DOHH2 (cell line): ENCODE measurements around the gene MRGPRF.

Experiments
- H3F3A ChIP-seq: fragments of 200-600 bp; sonication (generic), shearing (Covaris generic); 2 replicates; pipeline ENCODE4 v1.6.0; 2016; ENCODE audit warnings: antibody characterized with exemption, mild to moderate bottlenecking; ENCODE audit not compliant: control insufficient read depth, insufficient read depth
- H3K27ac ChIP-seq: fragments of 200-600 bp; sonication (generic); 2 replicates; pipeline ENCODE4 v1.5.1; 2014; ENCODE audit warnings: low read depth, mild to moderate bottlenecking, low read length, moderate library complexity
- H3K27me3 ChIP-seq: fragments of 200-600 bp; sonication (generic); 2 replicates; pipeline ENCODE4 v1.6.1; 2014; ENCODE audit warnings: mild to moderate bottlenecking, low read length, mixed read lengths; ENCODE audit not compliant: control insufficient read depth
- H3K36me3 ChIP-seq: fragments of 200-600 bp; sonication (generic); 2 replicates; pipeline ENCODE4 v1.6.1; 2014; ENCODE audit warnings: mild to moderate bottlenecking, low read length, moderate library complexity, mixed read lengths; ENCODE audit not compliant: control insufficient read depth
- H3K4me1 ChIP-seq: fragments of 200-600 bp; sonication (generic); 2 replicates; pipeline ENCODE4 v1.6.1; 2014; ENCODE audit warnings: mild to moderate bottlenecking, low read length, mixed read lengths; ENCODE audit not compliant: control insufficient read depth
- H3K4me2 ChIP-seq: fragments of 200-600 bp; sonication (generic); 2 replicates; pipeline ENCODE4 v1.6.0; 2014; ENCODE audit warnings: mild to moderate bottlenecking, low read length, moderate library complexity
- H3K4me3 ChIP-seq: fragments of 200-600 bp; sonication (generic); 2 replicates; pipeline ENCODE4 v1.5.1; 2014; ENCODE audit warnings: mild to moderate bottlenecking, low read length, mixed read lengths
- H3K79me2 ChIP-seq: fragments of 200-600 bp; sonication (generic); 2 replicates; pipeline ENCODE4 v1.6.1; 2014; ENCODE audit warnings: mild to moderate bottlenecking, low read length, mixed read lengths; ENCODE audit not compliant: control insufficient read depth
- H3K9me2 ChIP-seq: fragments of 200-600 bp; sonication (generic); replicated peaks from 2 replicates; pipeline ENCODE4 v1.6.1; 2014; ENCODE audit warnings: mild to moderate bottlenecking, low read length, mixed read lengths; ENCODE audit not compliant: control insufficient read depth
- H3K9me3 ChIP-seq: fragments of 200-600 bp; sonication (generic); 2 replicates; pipeline ENCODE4 v1.6.1; 2014; ENCODE audit warnings: antibody characterized with exemption, low read length, mixed read lengths; ENCODE audit not compliant: control insufficient read depth, insufficient read depth
- H4K20me1 ChIP-seq: fragments of 200-600 bp; sonication (generic); 2 replicates; pipeline ENCODE4 v1.6.0; 2014; ENCODE audit warnings: low read depth, mild to moderate bottlenecking, antibody characterized with exemption, low read length, moderate library complexity; ENCODE audit not compliant: control insufficient read depth, insufficient read depth
- CTCF ChIP-seq: fragments of 200-600 bp; sonication (generic); IDR thresholded peaks from one replicate; pipeline ENCODE4 v1.5.1; 2014; ENCODE audit warnings: antibody characterized with exemption, mild to moderate bottlenecking, low read depth, low read length; ENCODE audit not compliant: poor library complexity, severe bottlenecking
- EZH2phosphoT487 ChIP-seq: fragments of 200-600 bp; sonication (generic); IDR thresholded peaks from 2 replicates; pipeline ENCODE4 v1.6.1; 2017; ENCODE audit warnings: borderline replicate concordance, mild to moderate bottlenecking, antibody characterized with exemption, low read length, moderate library complexity, mixed read lengths

The MRGPRF gene

GRCh38 chr11:68996376-68997123 lies 16.5 kb downstream of the MRGPRF start:
- Histone ChIP-seq H3K4me2 (no peak overlapping the region), H3K9me2 (no peaks in the 10 kb centered on the region), H4K20me1 (no peaks in the 10 kb centered on the region), H3K36me3 (no peaks in the 10 kb centered on the region), H3K27ac (no peak overlapping the region), H3K4me3 (no peak overlapping the region), H3K4me1 (no peaks in the 10 kb centered on the region), H3K9me3 (no peaks in the 10 kb centered on the region), H3K27me3 (no peaks in the 10 kb centered on the region), H3K79me2 (no peaks in the 10 kb centered on the region), H3F3A (no peaks in the 10 kb centered on the region)
- TF ChIP-seq EZH2phosphoT487 (no peak), CTCF (no peak)

GRCh38 chr11:68994894-68995285 lies 18.2 kb downstream of the MRGPRF start:
- Histone ChIP-seq H3K27ac (no peak overlapping the region), H3K36me3 (no peaks in the 10 kb centered on the region), H3K27me3 (no peaks in the 10 kb centered on the region), H3K79me2 (no peaks in the 10 kb centered on the region), H4K20me1 (no peaks in the 10 kb centered on the region), H3K9me3 (no peaks in the 10 kb centered on the region), H3K9me2 (no peaks in the 10 kb centered on the region), H3K4me2 (no peak overlapping the region), H3K4me3 (no peak overlapping the region), H3K4me1 (no peaks in the 10 kb centered on the region), H3F3A (no peaks in the 10 kb centered on the region)
- no peak for TF ChIP-seq EZH2phosphoT487
- no peak for TF ChIP-seq CTCF

GRCh38 chr11:68994161-68994893 lies 18.7 kb downstream of the MRGPRF start:
- Histone ChIP-seq H3K27ac (no peak overlapping the region), H3K4me1 (no peaks in the 10 kb centered on the region), H3F3A (no peaks in the 10 kb centered on the region), H3K36me3 (no peaks in the 10 kb centered on the region), H4K20me1 (no peaks in the 10 kb centered on the region), H3K79me2 (no peaks in the 10 kb centered on the region), H3K4me3 (no peak overlapping the region), H3K9me2 (no peaks in the 10 kb centered on the region), H3K4me2 (no peak overlapping the region), H3K27me3 (no peaks in the 10 kb centered on the region), H3K9me3 (no peaks in the 10 kb centered on the region)
- no peak for TF ChIP-seq CTCF
- TF ChIP-seq EZH2phosphoT487, result no peak
